Activated naive CD4-positive, alpha-beta T cell treated with anti-CD3 and anti-CD28 coated beads for 36 hours (primary cell): ENCODE results near the gene MEGF10. TPM values are rescaled to one million over a fixed set of nuclear protein-coding genes. Genes with fewer than 3 reads are reported as not detected.

ENCODE experiments used
- CTCF ChIA-PET: fragments of 350-600 bp; sonication (Branson Sonifier 250); formaldehyde crosslinking; loops from one replicate; lab custom pipeline; 2021; ENCODE audit warnings: antibody characterized with exemption; lab: Charles Lee
- DNase-seq: peaks from one replicate; pipeline ENCODE4 v3.0.0-alpha.2; 2020
- H3K27ac Mint-ChIP-seq: one replicate; pipeline ENCODE4 v1.8.0; 2021; ENCODE audit warnings: mild to moderate bottlenecking, mixed read lengths
- H3K27me3 Mint-ChIP-seq: one replicate; pipeline ENCODE4 v1.8.0; 2021; ENCODE audit warnings: low read depth, mixed read lengths
- H3K36me3 Mint-ChIP-seq: one replicate; pipeline ENCODE4 v1.8.0; 2021; ENCODE audit warnings: low read depth, mixed read lengths
- H3K4me1 Mint-ChIP-seq: one replicate; pipeline ENCODE4 v1.8.0; 2021; ENCODE audit warnings: low read depth, mixed read lengths
- H3K4me3 Mint-ChIP-seq: one replicate; pipeline ENCODE4 v1.8.0; 2021; ENCODE audit warnings: mild to moderate bottlenecking, moderate library complexity, mixed read lengths
- H3K9me3 Mint-ChIP-seq: one replicate; pipeline ENCODE4 v1.8.0; 2021; ENCODE audit warnings: mixed read lengths
- intact Hi-C: fragments of 100-400 bp; cut with micrococcal nuclease; formaldehyde crosslinking; loops from one replicate; pipeline ENCODE4 v1.15.1; 2023
- total RNA-seq, 2 experiments: library from RNA; stranded (reverse); gene quantifications; one replicate each; pipeline ENCODE4 v1.2.3, GENCODE V29; 2021

MEGF10 gene
- total RNA-seq, 2 experiments from 2014 or later: not detected

DNA sequence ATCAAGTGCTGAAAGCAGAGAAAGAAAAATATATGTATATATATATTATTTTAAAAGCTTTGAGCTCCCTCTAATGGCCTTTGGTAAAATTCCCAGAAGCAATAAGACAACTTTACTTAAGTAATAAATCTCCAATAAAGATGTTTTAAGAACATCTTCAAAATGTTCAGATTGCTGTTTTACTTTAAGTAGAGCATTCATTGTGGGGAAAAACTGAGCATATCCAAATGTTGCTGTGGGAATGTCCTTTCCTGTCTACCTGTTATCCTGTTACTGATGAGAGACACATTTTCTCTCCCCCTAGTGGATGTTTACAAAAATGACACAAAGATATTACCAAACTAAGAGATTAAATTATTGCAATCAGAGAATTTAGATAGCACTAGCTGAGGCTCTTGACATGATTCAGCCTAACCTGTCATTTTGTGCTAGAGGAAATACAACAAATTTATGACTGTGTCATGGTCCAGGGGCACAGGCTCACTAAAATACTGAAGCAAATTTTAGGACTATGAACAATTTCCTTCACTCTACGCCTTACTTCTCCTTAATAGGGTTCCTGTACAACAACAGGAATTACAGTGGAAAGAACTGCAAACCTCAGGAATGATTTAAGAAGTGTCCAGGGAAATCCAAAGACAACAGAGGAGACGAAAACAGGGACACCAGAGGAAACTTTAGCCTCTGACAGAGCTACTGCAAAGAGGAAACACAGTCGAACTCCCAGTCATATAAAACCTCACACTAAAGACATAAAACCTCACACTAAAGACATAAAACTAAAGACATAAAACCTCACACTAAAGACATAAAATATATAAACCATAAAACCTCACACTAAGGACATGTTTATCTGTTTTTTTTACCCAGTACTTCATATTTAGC is 202.5 kb downstream of the MEGF10 start:
- Mint-ChIP-seq H3K27me3 (peaks cover 3% of the 10 kb centered on the region), H3K9me3 (no peaks in the 10 kb centered on the region), H3K4me1 (no peaks in the 10 kb centered on the region), H3K4me3 (no peak overlapping the region), H3K27ac (no peak overlapping the region), H3K36me3 (no peaks in the 10 kb centered on the region)
- CTCF ChIA-PET: interaction anchor here (0.7 to 2.1 kb wide), 18 partner anchors 10 to 838 kb away, joined by 3 to 8 read pairs (median 4); partner anchors contain the start of gene MEGF10
- intact Hi-C loops: loop anchor here (1.0 to 10.0 kb wide), 7 partner anchors 24 to 1158 kb away; partner anchors contain the start of genes MEGF10 and PRRC1
- DNase-seq: no peak

DNA sequence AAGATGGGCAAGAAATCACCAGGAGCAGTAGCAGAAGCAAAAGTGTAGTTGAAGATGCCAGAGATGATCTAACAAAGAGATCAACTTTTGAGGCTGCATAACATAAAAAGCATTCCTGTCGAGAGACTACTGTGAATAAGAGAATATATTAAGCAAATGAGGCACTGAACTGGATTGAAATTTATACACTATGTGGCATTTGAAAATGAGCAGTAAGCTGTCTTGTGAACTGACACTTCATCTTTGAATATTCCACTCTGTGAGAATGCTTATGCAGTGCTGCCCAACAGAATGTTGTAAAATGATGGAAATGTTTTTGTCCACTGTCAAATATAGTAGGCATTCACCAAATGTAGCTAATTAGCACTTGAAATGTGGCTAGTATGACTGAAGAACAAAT is 208.0 kb downstream of the MEGF10 start:
- DNase-seq: no peak

DNA sequence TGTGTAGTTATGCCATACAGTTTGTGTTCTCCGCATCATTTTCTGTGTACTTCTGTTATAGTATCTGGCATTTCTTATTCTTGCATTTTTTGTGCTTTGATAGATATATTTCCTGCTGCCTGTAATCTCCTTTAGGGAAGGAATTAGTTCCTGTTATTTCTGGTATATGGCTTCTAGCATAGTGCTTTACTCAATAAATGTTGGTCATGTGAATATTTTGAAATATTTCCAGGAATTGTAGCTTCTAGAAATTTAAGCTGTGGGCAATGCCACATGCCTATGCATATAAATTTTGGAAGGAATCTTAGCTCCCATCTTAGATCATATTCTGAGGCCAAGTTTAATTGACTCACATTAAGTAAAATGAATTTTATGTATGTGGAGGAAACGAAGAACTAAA is 215.3 kb downstream of the MEGF10 start:
- no peaks in the 10 kb centered on the region for H3K27me3 Mint-ChIP-seq
- no peak overlapping the region for H3K4me3 Mint-ChIP-seq
- DNase-seq: no peak
- CTCF ChIA-PET: interaction anchor here (1.5 kb wide), 1 partner anchor 13 kb away, joined by 4 read pairs; no protein-coding TSS in a partner anchor
- H3K4me1 Mint-ChIP-seq: no peaks in the 10 kb centered on the region
- intact Hi-C loops: no loop called here
- H3K9me3 Mint-ChIP-seq: no peaks in the 10 kb centered on the region
- no peak overlapping the region for H3K27ac Mint-ChIP-seq
- H3K36me3 Mint-ChIP-seq: no peaks in the 10 kb centered on the region

More for the DNA sequence above, 208.0 kb downstream of the MEGF10 start:
- no peak overlapping the region for H3K27ac Mint-ChIP-seq
- H3K4me1 Mint-ChIP-seq: no peaks in the 10 kb centered on the region
- CTCF ChIA-PET: no interaction called here
- H3K36me3 Mint-ChIP-seq: no peaks in the 10 kb centered on the region
- intact Hi-C loops: loop anchor here (10.0 kb wide), 1 partner anchor 1164 kb away; no protein-coding TSS in a partner anchor
- peaks cover 3% of the 10 kb centered on the region for H3K27me3 Mint-ChIP-seq
- H3K9me3 Mint-ChIP-seq: no peaks in the 10 kb centered on the region
- no peak overlapping the region for H3K4me3 Mint-ChIP-seq

DNA sequence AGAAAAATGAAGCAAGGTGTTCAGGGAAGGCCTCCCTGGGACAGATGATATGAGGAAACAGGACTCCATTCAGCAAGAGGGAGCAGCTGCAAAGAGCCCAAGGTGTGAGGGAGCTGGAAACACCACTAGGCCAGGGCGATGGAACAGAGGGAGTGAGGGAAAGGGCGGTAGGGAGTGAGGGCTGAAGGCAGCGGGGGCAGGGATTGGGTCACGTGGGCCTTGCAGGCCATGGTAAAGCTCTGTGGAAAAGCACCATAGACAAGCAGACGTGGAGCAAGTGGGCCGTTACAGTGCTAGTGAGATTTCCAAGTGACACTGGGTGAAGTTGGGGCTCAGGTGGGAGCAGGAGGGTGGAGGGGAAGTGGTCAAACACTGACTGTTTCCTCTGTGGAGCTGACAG is 216.0 kb downstream of the MEGF10 start:
- H3K9me3 Mint-ChIP-seq: no peaks in the 10 kb centered on the region
- CTCF ChIA-PET: interaction anchor here (0.9 to 1.5 kb wide), 2 partner anchors 14 to 58 kb away, joined by 3 to 4 read pairs; no protein-coding TSS in a partner anchor
- H3K27me3 Mint-ChIP-seq: peaks cover 3% of the 10 kb centered on the region
- H3K4me1 Mint-ChIP-seq: no peaks in the 10 kb centered on the region
- DNase-seq: no peak
- intact Hi-C loops: no loop called here
- H3K27ac Mint-ChIP-seq: no peak overlapping the region
- no peaks in the 10 kb centered on the region for H3K36me3 Mint-ChIP-seq
- H3K4me3 Mint-ChIP-seq: no peak overlapping the region

DNA sequence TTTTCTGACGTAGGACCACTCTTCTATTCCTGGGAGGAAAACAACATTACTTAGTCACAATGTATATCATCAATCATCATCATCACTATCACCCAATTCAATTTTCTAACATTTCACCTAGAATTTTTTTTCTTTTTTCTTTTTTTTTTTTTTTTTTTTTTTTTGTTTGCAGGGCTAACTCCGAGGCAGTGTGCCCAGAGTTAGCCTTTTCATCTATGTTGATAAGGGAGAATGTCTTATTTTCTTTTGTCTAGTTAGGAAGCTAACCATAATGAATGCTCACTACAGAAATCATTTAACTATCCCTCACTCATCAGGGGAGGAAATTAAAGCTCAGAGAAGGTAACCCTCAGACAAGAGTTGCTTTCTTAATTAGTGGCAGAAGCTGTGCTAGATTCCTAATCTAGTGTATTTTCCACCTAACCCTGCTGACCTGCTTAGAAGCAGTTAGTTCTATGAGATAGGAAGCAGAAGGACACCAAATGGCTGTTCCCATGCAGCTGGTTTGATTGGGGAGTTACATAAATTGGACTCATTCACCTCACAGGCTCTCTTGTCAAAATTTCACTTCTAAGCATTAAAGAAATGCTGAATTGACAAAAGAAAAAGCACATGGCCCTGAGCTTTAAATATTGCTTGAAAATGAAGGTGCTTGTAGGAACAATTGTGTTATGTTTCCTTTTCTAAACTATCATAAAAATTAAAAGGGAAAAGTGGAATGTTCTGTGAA is 218.2 kb downstream of the MEGF10 start:
- CTCF ChIA-PET: interaction anchor here (0.7 to 1.2 kb wide), 2 partner anchors 16 to 86 kb away, joined by 5 read pairs; no protein-coding TSS in a partner anchor
- DNase-seq: no peak
- Mint-ChIP-seq H3K27ac (no peak overlapping the region), H3K4me3 (no peak overlapping the region), H3K27me3 (peaks cover 7% of the 10 kb centered on the region), H3K4me1 (no peaks in the 10 kb centered on the region), H3K36me3 (no peaks in the 10 kb centered on the region), H3K9me3 (no peaks in the 10 kb centered on the region)
- intact Hi-C loops: no loop called here

Other genes starting within 250 kb of the MEGF10 start
- gene C5orf63, start 217.3 kb upstream of the MEGF10 start, total RNA-seq: 10 to 100 TPM in 1 of 2 experiments, 1 to 10 TPM in 1; 9.4 to 11.6 TPM
- 10 to 100 TPM; 34.1 to 35.1 TPM for gene PRRC1, start 226.8 kb downstream of the MEGF10 start, total RNA-seq